Chondrocyte (in vitro differentiated cells): ENCODE results near the gene MYO1B. TPM values are rescaled to one million over a fixed set of nuclear protein-coding genes. Genes with fewer than 3 reads are reported as not detected.

Source experiments
- DNase-seq: peaks from one replicate; pipeline ENCODE4 v3.0.0; 2021; ENCODE audit warnings: mixed read lengths, low spot score
- H3K27ac Mint-ChIP-seq: one replicate; pipeline ENCODE4 v1.8.0; 2021; ENCODE audit warnings: mild to moderate bottlenecking, moderate library complexity, mixed read lengths; ENCODE audit not compliant: unreplicated experiment
- H3K27me3 Mint-ChIP-seq: 2 replicates; pipeline ENCODE4 v1.8.0; 2021; ENCODE audit warnings: low read depth, mixed read lengths
- H3K36me3 Mint-ChIP-seq: 2 replicates; pipeline ENCODE4 v1.8.0; 2021; ENCODE audit warnings: low read depth, mixed read lengths
- H3K4me1 Mint-ChIP-seq: 2 replicates; pipeline ENCODE4 v1.8.0; 2021; ENCODE audit warnings: low read depth, mild to moderate bottlenecking, mixed read lengths
- H3K4me3 Mint-ChIP-seq: one replicate; pipeline ENCODE4 v1.8.0; 2021; ENCODE audit warnings: mild to moderate bottlenecking, moderate library complexity, mixed read lengths; ENCODE audit not compliant: unreplicated experiment
- H3K9me3 Mint-ChIP-seq: 2 replicates; pipeline ENCODE4 v1.8.0; 2021; ENCODE audit warnings: low read depth, mixed read lengths
- CTCF ChIP-seq: fragments of 200-600 bp; sonication (generic); IDR thresholded peaks from 2 replicates; pipeline ENCODE4 v1.5.0; 2021; ENCODE audit warnings: antibody characterized with exemption, mild to moderate bottlenecking, moderate library complexity
- total RNA-seq: library from RNA; stranded (reverse); gene quantifications from 3 replicates; pipeline ENCODE4 v1.2.1, GENCODE V29; 2021

Gene MYO1B
- total RNA-seq, 1 donor from 2014 or later, result 114 TPM

GRCh38 chr2:191291471-191291870 lies 46.3 kb downstream of the MYO1B start:
- H3K9me3 Mint-ChIP-seq, result no peaks in the 10 kb centered on the region
- TF ChIP-seq CTCF, result no peak
- H3K27me3 Mint-ChIP-seq, result no peaks in the 10 kb centered on the region
- H3K4me3 Mint-ChIP-seq, result no peak overlapping the region
- DNase-seq, result no peak
- H3K4me1 Mint-ChIP-seq, result peaks cover 58% of the 10 kb centered on the region
- H3K27ac Mint-ChIP-seq, result peak overlapping the region; percentile 78
- H3K36me3 Mint-ChIP-seq, result peaks cover 4% of the 10 kb centered on the region

- Mint-ChIP-seq H3K27ac (no peak overlapping the region), H3K36me3 (peaks cover 3% of the 10 kb centered on the region), H3K27me3 (no peaks in the 10 kb centered on the region), H3K4me1 (peaks cover 70% of the 10 kb centered on the region), H3K9me3 (no peaks in the 10 kb centered on the region), H3K4me3 (no peak overlapping the region)
- DNase-seq, result no peak
- TF ChIP-seq CTCF, result no peak
Measured at GRCh38 chr2:191292869-191293268, 47.7 kb downstream of the MYO1B start.

- H3K27ac Mint-ChIP-seq, result peak overlapping the region; percentile 50
- H3K9me3 Mint-ChIP-seq, result no peaks in the 10 kb centered on the region
- H3K36me3 Mint-ChIP-seq, result peaks cover 2% of the 10 kb centered on the region
- no peak for TF ChIP-seq CTCF
- no peak for DNase-seq
- H3K4me1 Mint-ChIP-seq, result peaks cover 77% of the 10 kb centered on the region
- no peaks in the 10 kb centered on the region for H3K27me3 Mint-ChIP-seq
- H3K4me3 Mint-ChIP-seq, result no peak overlapping the region
Measured at GRCh38 chr2:191295088-191295487, 49.9 kb downstream of the MYO1B start.

- Mint-ChIP-seq H3K4me3 (no peak overlapping the region), H3K27ac (peak overlapping the region; percentile 63)
- no peak for TF ChIP-seq CTCF
Measured at GRCh38 chr2:191296083-191297006, 51.1 kb downstream of the MYO1B start.

GRCh38 chr2:191297033-191297432 lies 51.8 kb downstream of the MYO1B start:
- DNase-seq, result no peak

More at GRCh38 chr2:191296083-191297006, 51.1 kb downstream of the MYO1B start:
- DNase-seq, result no peak
- no peaks in the 10 kb centered on the region for H3K9me3 Mint-ChIP-seq
- peaks cover 67% of the 10 kb centered on the region for H3K4me1 Mint-ChIP-seq
- no peaks in the 10 kb centered on the region for H3K27me3 Mint-ChIP-seq
- H3K36me3 Mint-ChIP-seq, result no peaks in the 10 kb centered on the region

More at GRCh38 chr2:191297033-191297432, 51.8 kb downstream of the MYO1B start:
- no peak for TF ChIP-seq CTCF
- no peak overlapping the region for H3K4me3 Mint-ChIP-seq
- no peaks in the 10 kb centered on the region for H3K9me3 Mint-ChIP-seq
- H3K4me1 Mint-ChIP-seq, result peaks cover 60% of the 10 kb centered on the region
- peak overlapping the region; percentile 3 for H3K27ac Mint-ChIP-seq
- no peaks in the 10 kb centered on the region for H3K27me3 Mint-ChIP-seq
- peaks cover 3% of the 10 kb centered on the region for H3K36me3 Mint-ChIP-seq
